Choroid plexus epithelial cell (primary cell): ENCODE data around the gene ANKS6.

Source experiments
- DNase-seq: peaks from one replicate; pipeline ENCODE4 v3.0.0-alpha.2; 2010; ENCODE audit warnings: low read depth
- H3K4me3 ChIP-seq: 2 replicates; pipeline ENCODE4 v1.5.1; 2011; ENCODE audit warnings: low read depth, mild to moderate bottlenecking, control low read depth, low read length, moderate library complexity
- TF ChIP-seq, protein P1 (sequence below): conservative IDR thresholded peaks from 2 replicates; pipeline ENCODE4 v1.5.1; 2011; ENCODE audit warnings: low read depth, mild to moderate bottlenecking, control low read depth, inconsistent platforms, low read length, moderate library complexity

ANKS6 gene

DNA sequence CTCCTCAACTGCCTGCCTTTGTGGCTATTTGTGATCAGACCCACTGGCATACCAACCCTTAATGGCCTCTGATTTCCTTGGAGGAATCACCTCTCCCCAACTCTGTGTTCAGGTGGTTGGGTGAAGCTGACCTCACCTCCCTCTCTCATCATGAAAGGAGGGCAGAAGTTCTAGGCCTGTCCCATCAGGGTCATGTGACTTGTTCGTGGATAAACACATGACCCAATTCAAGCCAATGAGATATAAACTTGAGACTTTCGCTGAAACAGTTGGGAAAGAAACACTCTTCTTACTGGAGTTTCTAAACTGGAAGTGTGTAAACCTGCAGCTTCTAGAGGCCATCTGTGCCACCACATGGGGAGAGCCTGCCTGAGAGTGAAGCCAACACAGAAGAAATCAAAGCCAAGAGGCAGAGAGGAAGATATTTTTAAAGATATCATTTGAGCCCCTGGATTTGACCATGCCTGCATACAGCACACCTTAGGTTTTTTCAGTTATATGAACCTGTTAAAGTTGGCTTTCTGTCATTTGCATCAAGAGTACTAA lies 93.4 kb downstream of the ANKS6 start:
- TF ChIP-seq, protein P1, sequence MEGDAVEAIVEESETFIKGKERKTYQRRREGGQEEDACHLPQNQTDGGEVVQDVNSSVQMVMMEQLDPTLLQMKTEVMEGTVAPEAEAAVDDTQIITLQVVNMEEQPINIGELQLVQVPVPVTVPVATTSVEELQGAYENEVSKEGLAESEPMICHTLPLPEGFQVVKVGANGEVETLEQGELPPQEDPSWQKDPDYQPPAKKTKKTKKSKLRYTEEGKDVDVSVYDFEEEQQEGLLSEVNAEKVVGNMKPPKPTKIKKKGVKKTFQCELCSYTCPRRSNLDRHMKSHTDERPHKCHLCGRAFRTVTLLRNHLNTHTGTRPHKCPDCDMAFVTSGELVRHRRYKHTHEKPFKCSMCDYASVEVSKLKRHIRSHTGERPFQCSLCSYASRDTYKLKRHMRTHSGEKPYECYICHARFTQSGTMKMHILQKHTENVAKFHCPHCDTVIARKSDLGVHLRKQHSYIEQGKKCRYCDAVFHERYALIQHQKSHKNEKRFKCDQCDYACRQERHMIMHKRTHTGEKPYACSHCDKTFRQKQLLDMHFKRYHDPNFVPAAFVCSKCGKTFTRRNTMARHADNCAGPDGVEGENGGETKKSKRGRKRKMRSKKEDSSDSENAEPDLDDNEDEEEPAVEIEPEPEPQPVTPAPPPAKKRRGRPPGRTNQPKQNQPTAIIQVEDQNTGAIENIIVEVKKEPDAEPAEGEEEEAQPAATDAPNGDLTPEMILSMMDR = no peak
- no peak for DNase-seq

DNA sequence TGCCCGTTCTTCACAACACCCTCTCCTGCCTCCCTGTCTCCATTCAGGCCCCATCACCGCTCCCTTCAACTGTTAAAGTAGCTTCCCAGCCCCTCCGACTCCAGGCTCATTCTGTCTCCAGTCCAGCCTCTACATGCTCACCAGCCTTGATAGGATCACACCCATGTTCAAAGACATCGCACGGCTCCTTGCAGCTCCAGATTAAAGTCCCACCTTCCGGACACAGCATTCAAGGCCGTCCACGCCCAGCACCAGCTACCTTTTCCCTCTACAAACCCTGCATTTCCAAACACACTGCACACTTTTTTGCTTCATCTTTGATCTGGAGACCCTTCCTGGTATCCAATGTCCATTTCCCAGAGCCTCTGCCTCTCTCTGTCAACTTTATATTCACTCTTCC lies 94.0 kb downstream of the ANKS6 start:
- TF ChIP-seq, protein P1 = no peak
- DNase-seq = no peak

More for the DNA sequence above, 93.4 kb downstream of the ANKS6 start:
- no peak overlapping the region for H3K4me3 ChIP-seq

DNA sequence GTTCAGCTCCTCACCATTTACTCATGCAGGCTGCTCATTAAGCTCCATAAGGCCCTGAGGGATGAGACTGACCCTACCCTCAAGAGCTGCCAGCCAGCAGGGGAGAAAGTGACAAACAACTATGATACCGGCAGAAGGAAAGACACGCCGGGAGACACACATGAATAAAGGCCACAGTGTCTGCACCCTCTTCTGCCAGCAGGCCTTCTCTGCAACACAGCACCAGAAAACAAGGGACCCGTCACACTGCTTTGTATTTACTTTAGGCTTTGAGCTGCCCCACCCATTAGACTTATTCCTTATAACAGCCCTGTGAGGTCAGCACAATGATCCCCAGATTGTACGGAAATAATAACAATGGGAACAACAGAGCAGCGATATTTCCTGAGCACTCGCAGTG lies 94.8 kb downstream of the ANKS6 start:
- H3K4me3 ChIP-seq = no peak overlapping the region
- DNase-seq = no peak
- TF ChIP-seq, protein P1 = no peak

More for the DNA sequence above, 94.0 kb downstream of the ANKS6 start:
- H3K4me3 ChIP-seq = no peak overlapping the region

DNA sequence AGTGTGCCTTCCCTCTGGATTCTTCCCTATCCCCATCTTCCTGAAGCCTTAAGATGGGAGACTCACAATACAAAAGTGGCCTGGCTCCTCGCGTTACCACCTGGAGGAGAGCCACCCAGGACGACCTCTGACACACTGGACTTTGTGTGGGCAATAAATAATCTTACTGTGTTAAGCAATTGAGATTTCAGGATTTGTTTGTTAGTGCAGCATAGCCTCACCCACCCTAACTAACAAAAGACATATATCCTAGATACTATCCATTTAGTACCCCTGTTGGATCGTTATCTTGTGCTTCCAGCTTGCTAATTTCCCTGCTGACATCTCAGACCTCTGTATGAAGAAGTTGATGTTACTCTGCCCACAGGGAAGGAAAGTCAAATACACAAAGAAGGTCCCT lies 95.6 kb downstream of the ANKS6 start:
- DNase-seq = no peak

DNA sequence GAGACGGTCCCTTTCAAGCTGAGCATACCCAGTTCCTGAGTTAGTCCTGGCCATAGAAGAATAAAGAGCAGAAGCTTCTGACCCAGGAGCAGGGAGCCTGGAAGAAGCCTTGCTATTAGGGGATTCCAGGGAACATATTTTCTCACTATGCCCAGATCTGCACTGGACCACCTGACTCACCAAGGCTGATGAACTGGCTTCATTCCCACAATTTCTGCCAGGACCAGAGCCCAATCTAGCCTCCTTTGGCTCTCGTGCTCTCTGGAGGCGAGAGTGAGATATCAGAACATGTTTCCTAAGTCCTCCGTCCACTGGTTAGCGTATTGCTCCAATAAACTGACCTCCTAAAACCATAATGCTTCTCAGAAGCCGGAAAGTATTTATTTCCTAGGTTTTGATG lies 97.5 kb downstream of the ANKS6 start:
- H3K4me3 ChIP-seq = no peak overlapping the region
- TF ChIP-seq, protein P1 = no peak
- no peak for DNase-seq

More for the DNA sequence above, 95.6 kb downstream of the ANKS6 start:
- H3K4me3 ChIP-seq = no peak overlapping the region
- TF ChIP-seq, protein P1 = no peak

DNA sequence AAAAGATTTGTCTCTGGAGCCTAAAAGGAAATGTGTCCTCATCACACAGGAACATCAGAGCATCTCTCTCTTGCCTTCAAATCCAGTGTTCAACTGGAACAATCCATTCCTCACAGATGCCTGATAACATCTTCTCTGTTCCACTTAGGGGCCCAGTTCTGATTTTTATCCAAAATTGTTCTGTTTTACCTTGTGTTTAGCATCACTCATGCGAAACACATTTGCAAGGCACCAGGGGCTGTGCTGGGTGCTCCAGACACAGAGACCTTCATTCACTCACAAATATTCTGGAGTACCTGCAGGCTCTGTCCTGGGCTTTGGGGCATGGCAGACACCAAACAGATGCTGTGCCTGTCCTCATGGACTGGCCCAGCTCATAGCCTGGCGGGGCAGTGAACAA lies 101.4 kb downstream of the ANKS6 start:
- TF ChIP-seq, protein P1 = no peak
- no peak overlapping the region for H3K4me3 ChIP-seq
- no peak for DNase-seq

DNA sequence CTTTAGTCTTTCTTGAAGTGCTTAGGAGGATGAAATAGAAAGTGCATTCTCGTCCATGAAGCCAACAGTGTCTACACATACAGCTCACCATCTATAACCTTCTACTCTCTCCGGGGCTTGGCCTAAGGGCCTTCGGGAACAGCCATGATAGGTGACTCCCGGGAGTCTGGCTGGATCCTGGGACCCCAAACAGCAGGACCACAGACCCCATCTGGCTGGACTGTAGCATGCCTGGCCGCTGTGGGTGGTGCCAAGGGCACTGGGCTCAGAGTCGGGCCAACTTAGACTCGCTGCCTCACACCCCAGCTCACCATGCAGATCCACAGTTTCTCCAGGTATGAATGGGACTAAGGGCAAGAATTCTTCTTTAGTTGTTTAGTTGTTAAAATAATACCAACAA lies 104.0 kb downstream of the ANKS6 start:
- TF ChIP-seq, protein P1 = no peak
- no peak for DNase-seq
- H3K4me3 ChIP-seq = no peak overlapping the region
